ENCODE results near the gene PAQR5.
"Not testable (repeated sequence)": the region's sequence is repeated elsewhere in the genome, so short reads cannot be mapped to it uniquely, and the experiment has no call there.

PAQR5 gene

GRCh38 chr15:69358850-69359249, 60.1 kb downstream of the PAQR5 start:
- DNase-seq = no peak

- DNase-seq = no peak
Observed at GRCh38 chr15:69359722-69360121, 61.0 kb downstream of the PAQR5 start.

GRCh38 chr15:69360642-69361041, 61.9 kb downstream of the PAQR5 start:
- no peak for DNase-seq

GRCh38 chr15:69367236-69367635, 68.5 kb downstream of the PAQR5 start:
- DNase-seq = no peak

GRCh38 chr15:69369631-69370030, 70.9 kb downstream of the PAQR5 start:
- no peak for DNase-seq

- no peak for DNase-seq
Observed at GRCh38 chr15:69373406-69373805, 74.7 kb downstream of the PAQR5 start.

GRCh38 chr15:69375151-69375790, 76.6 kb downstream of the PAQR5 start:
- DNase-seq = no peak

- DNase-seq = no peak
Observed at GRCh38 chr15:69377216-69377970, 78.7 kb downstream of the PAQR5 start.

- DNase-seq = no peak
Observed at GRCh38 chr15:69380100-69380725, 81.5 kb downstream of the PAQR5 start.

GRCh38 chr15:69380726-69381105, 82.0 kb downstream of the PAQR5 start:
- DNase-seq = no peak

GRCh38 chr15:69382176-69382575, 83.5 kb downstream of the PAQR5 start:
- not testable (repeated sequence) for DNase-seq

GRCh38 chr15:69384066-69384465, 85.4 kb downstream of the PAQR5 start:
- not testable (repeated sequence) for DNase-seq

GRCh38 chr15:69384626-69385598, 86.2 kb downstream of the PAQR5 start:
- no peak for DNase-seq

- DNase-seq = no peak
Observed at GRCh38 chr15:69385831-69386230, 87.1 kb downstream of the PAQR5 start.

GRCh38 chr15:69386284-69386683, 87.6 kb downstream of the PAQR5 start:
- DNase-seq = no peak

- no peak for DNase-seq
Observed at GRCh38 chr15:69388260-69388705, 89.6 kb downstream of the PAQR5 start.

GRCh38 chr15:69389426-69389825, 90.7 kb downstream of the PAQR5 start:
- no peak for DNase-seq

GRCh38 chr15:69390575-69390974, 91.9 kb downstream of the PAQR5 start:
- DNase-seq = no peak

- DNase-seq = no peak
Observed at GRCh38 chr15:69391046-69391757, 92.5 kb downstream of the PAQR5 start.

GRCh38 chr15:69392352-69392751, 93.6 kb downstream of the PAQR5 start:
- no peak for DNase-seq

GRCh38 chr15:69393831-69394491, 95.2 kb downstream of the PAQR5 start:
- no peak for DNase-seq
